ENCODE measurements around the gene OPHN1. TPM values are rescaled to one million over a fixed set of nuclear protein-coding genes. Genes with fewer than 3 reads are reported as not detected.

Gene OPHN1
- total and polyA plus RNA-seq, 10 of the 15 experiments (the other 5 are each of a cell fraction or from before 2014, with no cell fraction given) = under 0.01 to 0.03 (median 0.03) TPM; not detected in 6

DNA sequence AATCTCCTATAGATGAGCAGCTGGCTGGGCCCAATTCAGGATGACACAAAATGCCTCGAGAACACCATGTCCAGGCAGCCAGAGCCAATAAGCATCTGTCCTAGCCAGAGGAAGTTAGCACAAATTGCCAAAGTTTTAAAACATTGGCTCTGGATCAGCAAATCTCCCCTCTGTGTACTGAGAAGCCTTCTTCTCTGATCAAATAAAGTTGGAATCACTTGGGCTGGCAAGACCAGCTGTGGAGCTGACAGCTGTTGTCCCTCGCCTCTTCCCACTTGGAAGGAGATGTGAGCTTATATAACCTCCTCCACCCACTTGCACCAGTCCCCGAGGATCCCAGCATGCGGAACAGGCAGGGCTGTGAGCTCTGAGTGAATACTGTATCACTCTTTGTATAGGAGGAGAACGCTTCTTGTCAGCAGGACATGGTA, 183.9 kb downstream of the OPHN1 start:
- Histone ChIP-seq H3K27ac (ENCODE audit: control insufficient read depth, insufficient read depth) (no peak overlapping the region), H3K4me3 (no peak overlapping the region), H3K36me3 (ENCODE audit: control insufficient read depth in 2 of 2, insufficient read depth in 2 of 2, low read length in 1 of 2) (no peaks in the 10 kb centered on the region), H3K4me2 (ENCODE audit: control insufficient read depth, insufficient read depth) (no peak overlapping the region), H3K79me2 (ENCODE audit: control insufficient read depth, insufficient read depth, low read length) (no peaks in the 10 kb centered on the region), H3K9me3 (replicated peaks; ENCODE audit: control insufficient read depth, insufficient read depth, low read length) (no peaks in the 10 kb centered on the region), H2AFZ (ENCODE audit: control insufficient read depth, low read depth, low read length) (no peak overlapping the region), H4K20me1 (ENCODE audit: control insufficient read depth, insufficient read depth) (no peaks in the 10 kb centered on the region), H3K9ac (ENCODE audit: control insufficient read depth, insufficient read depth, low read length) (no peak overlapping the region), H3K4me1 (ENCODE audit: control insufficient read depth, insufficient read depth, low read length) (no peaks in the 10 kb centered on the region), H3K27me3 (replicated peaks in 1 of 2; ENCODE audit: control insufficient read depth in 2 of 2, insufficient read depth in 2 of 2, low read length in 1 of 2) (no peaks in the 10 kb centered on the region)
- POLR2A ChIA-PET = no interaction called here
- ATAC-seq (no peak), FAIRE-seq (no peak), DNase-seq (ENCODE audit: low read depth, low spot score) (no peak)
- TF ChIP-seq FOXM1 (IDR thresholded peaks at IDR 0.05; ENCODE audit: low read depth, low read length) (no peak), NFYB (IDR thresholded peaks at IDR 0.05; ENCODE audit: insufficient read depth, low read depth, low read length) (no peak), CBX3 (IDR thresholded peaks at IDR 0.05; ENCODE audit: borderline replicate concordance, low read depth) (no peak), CEBPZ (IDR thresholded peaks at IDR 0.05; ENCODE audit: low read depth, low read length) (no peak), NKRF (conservative IDR thresholded peaks at IDR 0.05) (no peak), IKZF1 (conservative IDR thresholded peaks at IDR 0.05) (no peak), MTA2 (IDR thresholded peaks at IDR 0.05; ENCODE audit: low read depth) (no peak), TBL1XR1 (IDR thresholded peaks at IDR 0.05; ENCODE audit: low read depth, low read length) (no peak), MXI1 (IDR thresholded peaks at IDR 0.05; ENCODE audit: low read depth, low read length) (no peak), ZNF207 (IDR thresholded peaks at IDR 0.05; ENCODE audit: borderline replicate concordance) (no peak), ZNF274 (IDR thresholded peaks at IDR 0.05; ENCODE audit: insufficient read depth, insufficient read length) (no peak)
- TF ChIP-seq, protein P1, sequence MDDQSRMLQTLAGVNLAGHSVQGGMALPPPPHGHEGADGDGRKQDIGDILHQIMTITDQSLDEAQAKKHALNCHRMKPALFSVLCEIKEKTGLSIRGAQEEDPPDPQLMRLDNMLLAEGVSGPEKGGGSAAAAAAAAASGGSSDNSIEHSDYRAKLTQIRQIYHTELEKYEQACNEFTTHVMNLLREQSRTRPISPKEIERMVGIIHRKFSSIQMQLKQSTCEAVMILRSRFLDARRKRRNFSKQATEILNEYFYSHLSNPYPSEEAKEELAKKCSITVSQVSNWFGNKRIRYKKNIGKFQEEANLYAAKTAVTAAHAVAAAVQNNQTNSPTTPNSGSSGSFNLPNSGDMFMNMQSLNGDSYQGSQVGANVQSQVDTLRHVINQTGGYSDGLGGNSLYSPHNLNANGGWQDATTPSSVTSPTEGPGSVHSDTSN (IDR thresholded peaks at IDR 0.05; ENCODE audit: insufficient replicate concordance, low read depth, low read length) = no peak
- TF ChIP-seq, protein P2, sequence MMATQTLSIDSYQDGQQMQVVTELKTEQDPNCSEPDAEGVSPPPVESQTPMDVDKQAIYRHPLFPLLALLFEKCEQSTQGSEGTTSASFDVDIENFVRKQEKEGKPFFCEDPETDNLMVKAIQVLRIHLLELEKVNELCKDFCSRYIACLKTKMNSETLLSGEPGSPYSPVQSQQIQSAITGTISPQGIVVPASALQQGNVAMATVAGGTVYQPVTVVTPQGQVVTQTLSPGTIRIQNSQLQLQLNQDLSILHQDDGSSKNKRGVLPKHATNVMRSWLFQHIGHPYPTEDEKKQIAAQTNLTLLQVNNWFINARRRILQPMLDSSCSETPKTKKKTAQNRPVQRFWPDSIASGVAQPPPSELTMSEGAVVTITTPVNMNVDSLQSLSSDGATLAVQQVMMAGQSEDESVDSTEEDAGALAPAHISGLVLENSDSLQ (IDR thresholded peaks at IDR 0.05) = no peak
- TF ChIP-seq, protein P3, sequence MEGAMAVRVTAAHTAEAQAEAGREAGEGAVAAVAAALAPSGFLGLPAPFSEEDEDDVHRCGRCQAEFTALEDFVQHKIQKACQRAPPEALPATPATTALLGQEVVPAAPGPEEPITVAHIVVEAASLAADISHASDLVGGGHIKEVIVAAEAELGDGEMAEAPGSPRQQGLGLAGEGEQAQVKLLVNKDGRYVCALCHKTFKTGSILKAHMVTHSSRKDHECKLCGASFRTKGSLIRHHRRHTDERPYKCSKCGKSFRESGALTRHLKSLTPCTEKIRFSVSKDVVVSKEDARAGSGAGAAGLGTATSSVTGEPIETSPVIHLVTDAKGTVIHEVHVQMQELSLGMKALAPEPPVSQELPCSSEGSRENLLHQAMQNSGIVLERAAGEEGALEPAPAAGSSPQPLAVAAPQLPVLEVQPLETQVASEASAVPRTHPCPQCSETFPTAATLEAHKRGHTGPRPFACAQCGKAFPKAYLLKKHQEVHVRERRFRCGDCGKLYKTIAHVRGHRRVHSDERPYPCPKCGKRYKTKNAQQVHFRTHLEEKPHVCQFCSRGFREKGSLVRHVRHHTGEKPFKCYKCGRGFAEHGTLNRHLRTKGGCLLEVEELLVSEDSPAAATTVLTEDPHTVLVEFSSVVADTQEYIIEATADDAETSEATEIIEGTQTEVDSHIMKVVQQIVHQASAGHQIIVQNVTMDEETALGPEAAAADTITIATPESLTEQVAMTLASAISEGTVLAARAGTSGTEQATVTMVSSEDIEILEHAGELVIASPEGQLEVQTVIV (IDR thresholded peaks at IDR 0.05; ENCODE audit: borderline replicate concordance, partially characterized antibody) = no peak
- CTCF ChIA-PET = no interaction called here
- WGBS (ENCODE audit: insufficient coverage, insufficient replicate concordance, low lambda C conversion rate, missing lambda C conversion rate) = 18% methylated on average over 5 of the region's 5 CpGs
- intact Hi-C loops (cut with micrococcal nuclease; ENCODE audit: unreplicated experiment) = no loop called here
- RAD21 ChIA-PET (ENCODE audit: unreplicated experiment) = no interaction called here
- in situ Hi-C loops (cut with MboI) = no loop called here
- SMC1A ChIA-PET (ENCODE audit: uncharacterized antibody, unreplicated experiment) = no interaction called here
- BruUV-seq (replicated peaks) = no TSS peak
